HepG2 (cell line): ENCODE data around the gene DGKB. TPM values are rescaled to one million over a fixed set of nuclear protein-coding genes. Genes with fewer than 3 reads are reported as not detected.

Experiments used
- ATAC-seq: fragments of 200-7000 bp; cut with Tn5 transposase; 3 replicates; pipeline ENCODE4 v1.9.1; 2020; ENCODE audit warnings: mild to moderate bottlenecking, moderate library complexity
- BruUV-seq: library from RNA; stranded (reverse); fragments of 400-500 nt; replicated peaks from 2 replicates; lab custom pipeline; 2021; lab: Mats Ljungman, UMichigan
- CTCF ChIA-PET: fragments of 300-600 bp; formaldehyde crosslinking; extraction: SDS; loops from one replicate; lab custom pipeline; 2021; ENCODE audit warnings: low total read pairs, inconsistent platforms, low intra/inter-chr PET ratio; lab: Yijun Ruan, JAX
- POLR2A ChIA-PET: fragments of 350-600 bp; sonication (Branson Sonifier 250); formaldehyde crosslinking; loops from one replicate; lab custom pipeline; 2020; ENCODE audit warnings: antibody characterized with exemption, inconsistent platforms; lab: Yijun Ruan, JAX
- DNase-seq: peaks from one replicate; pipeline ENCODE4 v3.0.0-alpha.2; 2015; ENCODE audit warnings: low spot score
- FAIRE-seq: peaks from 3 replicates; lab custom pipeline; 2011; peaks lifted over from hg19 to GRCh38; lab: Jason Lieb, UNC
- H2AFZ ChIP-seq: one replicate; pipeline ENCODE4 v1.6.1; 2011; ENCODE audit warnings: low read length, inconsistent platforms
- H3K27ac ChIP-seq: fragments of 300-600 bp; 3 replicates; pipeline ENCODE4 v1.8.0; 2011; ENCODE audit warnings: mixed run types, mild to moderate bottlenecking, mixed read lengths, low read length, inconsistent platforms; ENCODE audit not compliant: insufficient read depth; ENCODE audit errors: extremely low read length
- H3K27me3 ChIP-seq, 2 experiments: fragments of 200-600 bp in 1 of 2; 2 replicates in 1 of 2; 3 replicates in 1 of 2; pipeline versions ENCODE4 v1.6.0 to v1.8.0; 2011; ENCODE audit warnings: low read length in 2 of 2, mild to moderate bottlenecking in 2 of 2, moderate library complexity in 2 of 2, inconsistent platforms in 1 of 2; ENCODE audit not compliant: insufficient read depth in 2 of 2, control insufficient read depth in 1 of 2
- H3K36me3 ChIP-seq, 2 experiments: fragments of 200-600 bp in 1 of 2; replicated peaks in 1 of 2; 2 replicates in 1 of 2; 3 replicates in 1 of 2; pipeline versions ENCODE4 v1.5.1 to v1.8.0; 2011; ENCODE audit warnings: low read length in 2 of 2, inconsistent platforms in 1 of 2; ENCODE audit not compliant: insufficient read depth in 2 of 2, control insufficient read depth in 1 of 2
- H3K4me1 ChIP-seq: 2 replicates; pipeline ENCODE4 v1.5.1; 2012; ENCODE audit warnings: low read length, inconsistent platforms; ENCODE audit not compliant: insufficient read depth
- H3K4me2 ChIP-seq: 2 replicates; pipeline ENCODE4 v1.6.0; 2011; ENCODE audit warnings: low read depth, low read length, inconsistent platforms
- H3K4me3 ChIP-seq, 3 experiments: fragments of 200-600 bp in 1 of 3; sonication (generic), shearing (Covaris generic) in 1 of 3; replicated peaks in 1 of 3; 2 replicates each; pipeline ENCODE4 v1.5.1; 2011 to 2016; ENCODE audit warnings: low read length in 3 of 3, inconsistent platforms in 2 of 3, low read depth in 2 of 3, mild to moderate bottlenecking in 2 of 3, control low read depth in 1 of 3, mixed read lengths in 1 of 3; ENCODE audit not compliant: insufficient read depth in 1 of 3
- H3K79me2 ChIP-seq: one replicate; pipeline ENCODE4 v1.6.1; 2011; ENCODE audit warnings: low read length, inconsistent platforms; ENCODE audit not compliant: insufficient read depth
- H3K9ac ChIP-seq: 2 replicates; pipeline ENCODE4 v1.6.0; 2011; ENCODE audit warnings: mild to moderate bottlenecking, low read depth, low read length, inconsistent platforms; ENCODE audit not compliant: insufficient read depth
- H3K9me3 ChIP-seq: 2 replicates; pipeline ENCODE4 v1.5.1; 2012; ENCODE audit warnings: mild to moderate bottlenecking, low read length
- H4K20me1 ChIP-seq: 2 replicates; pipeline ENCODE4 v1.6.0; 2011; ENCODE audit warnings: inconsistent platforms, mild to moderate bottlenecking, low read length, moderate library complexity; ENCODE audit not compliant: insufficient read depth
- BORCS8-MEF2B ChIP-seq: sonication (generic); formaldehyde crosslinking; IDR thresholded peaks from 2 replicates; pipeline ENCODE4 v1.8.0; 2022; ENCODE audit warnings: mild to moderate bottlenecking, missing genetic modification reagents
- PBX3 ChIP-seq: sonication (generic); formaldehyde crosslinking; IDR thresholded peaks from 2 replicates; pipeline ENCODE4 v1.8.1; 2023; ENCODE audit warnings: missing genetic modification reagents, inconsistent platforms, borderline replicate concordance
- ZNF24 ChIP-seq: fragments of 450-650 bp; IDR thresholded peaks from 2 replicates; pipeline ENCODE4 v1.6.1; 2017; ENCODE audit warnings: antibody characterized with exemption, mild to moderate bottlenecking
- ZNF556 ChIP-seq: sonication (generic); formaldehyde crosslinking; IDR thresholded peaks from 2 replicates; pipeline ENCODE4 v1.4.0; 2020; ENCODE audit warnings: mild to moderate bottlenecking, missing genetic modification reagents, borderline replicate concordance
- ZNF619 ChIP-seq: sonication (generic); formaldehyde crosslinking; IDR thresholded peaks from 2 replicates; pipeline ENCODE4 v1.4.0; 2020; ENCODE audit warnings: mild to moderate bottlenecking, missing genetic modification reagents
- ZNF749 ChIP-seq: sonication (generic); formaldehyde crosslinking; IDR thresholded peaks from 2 replicates; pipeline ENCODE4 v1.8.0; 2022; ENCODE audit warnings: mild to moderate bottlenecking, missing genetic modification reagents, moderate library complexity, borderline replicate concordance
- ZNF792 ChIP-seq: IDR thresholded peaks from 2 replicates; pipeline ENCODE4 v1.6.1; 2016
- WGBS: methylation state at CpG from one replicate; pipeline ENCODE4 v1.1.6; 2017; ENCODE audit warnings: low lambda C conversion rate; 5-methylcytosine and 5-hydroxymethylcytosine counted together
- in situ Hi-C: cut with HindIII; loops from 2 replicates; pipeline ENCODE4 v1.10.0; 2017; ENCODE audit warnings: low pct_unique_long_range_greater_than_20kb; ENCODE audit not compliant: extremely low pct_ligation_motif_present
- intact Hi-C: fragments of 100-400 bp; cut with micrococcal nuclease; formaldehyde crosslinking; loops from one replicate; pipeline ENCODE4 v1.10.0; 2022; ENCODE audit not compliant: unreplicated experiment
- polyA plus RNA-seq, 8 experiments: library from polyadenylated mRNA; depleted of rRNA in 3 of 8; stranded (reverse) in 7 of 8; unstranded in 1 of 8; fragments of >200 nt; fragmentation: Illumina TruSeq in 4 of 8; extraction: Trizol in 4 of 8; gene quantifications; 2 replicates each; pipeline versions ENCODE4 v1.2.1 to v1.2.3, GENCODE V29; 2011 to 2016; ENCODE audit warnings: low read depth in 4 of 8, missing spikeins in 1 of 8, mixed read lengths in 1 of 8; ENCODE audit not compliant: insufficient read depth in 1 of 8
- total RNA-seq, 5 experiments: library from RNA; depleted of rRNA; stranded (reverse); fragments of >200 nt; fragmentation: Illumina TruSeq; extraction: Trizol; gene quantifications; 2 replicates each; pipeline ENCODE4 v1.2.3, GENCODE V29; 2016; ENCODE audit warnings: low read depth in 1 of 5
- TF ChIP-seq, protein P1 (sequence below): sonication (generic); formaldehyde crosslinking; conservative IDR thresholded peaks from 2 replicates; pipeline ENCODE4 v1.4.0; 2020; ENCODE audit warnings: missing genetic modification reagents
- TF ChIP-seq, protein P2 (sequence below): conservative IDR thresholded peaks from 2 replicates; pipeline ENCODE4 v1.6.1; 2018; ENCODE audit warnings: missing genetic modification reagents

Gene DGKB
- total and polyA plus RNA-seq, 2 of the 13 experiments (the other 11 are each of a cell fraction or from before 2014, with no cell fraction given): not detected

GRCh38 chr7:14752301-14752700 lies 150.2 kb downstream of the DGKB start:
- POLR2A ChIA-PET: no interaction called here
- CTCF ChIA-PET: no interaction called here
- BruUV-seq: no TSS peak
- in situ Hi-C loops: no loop called here
- Histone ChIP-seq H3K27ac (no peak overlapping the region), H3K4me2 (no peak overlapping the region), H3K9ac (no peak overlapping the region), H3K4me3 (no peak overlapping the region), H3K36me3 (no peaks in the 10 kb centered on the region), H3K4me1 (no peaks in the 10 kb centered on the region), H2AFZ (no peak overlapping the region), H4K20me1 (no peaks in the 10 kb centered on the region), H3K79me2 (no peaks in the 10 kb centered on the region), H3K9me3 (peaks cover 43% of the 10 kb centered on the region), H3K27me3 (no peaks in the 10 kb centered on the region)
- DNase-seq: no peak
- intact Hi-C loops: no loop called here
- TF ChIP-seq ZNF792 (CRISPR knock-in tag) (no peak), PBX3 (no peak), ZNF556 (CRISPR knock-in tag) (no peak), ZNF619 (no peak), ZNF749 (no peak)
- TF ChIP-seq, protein P1, sequence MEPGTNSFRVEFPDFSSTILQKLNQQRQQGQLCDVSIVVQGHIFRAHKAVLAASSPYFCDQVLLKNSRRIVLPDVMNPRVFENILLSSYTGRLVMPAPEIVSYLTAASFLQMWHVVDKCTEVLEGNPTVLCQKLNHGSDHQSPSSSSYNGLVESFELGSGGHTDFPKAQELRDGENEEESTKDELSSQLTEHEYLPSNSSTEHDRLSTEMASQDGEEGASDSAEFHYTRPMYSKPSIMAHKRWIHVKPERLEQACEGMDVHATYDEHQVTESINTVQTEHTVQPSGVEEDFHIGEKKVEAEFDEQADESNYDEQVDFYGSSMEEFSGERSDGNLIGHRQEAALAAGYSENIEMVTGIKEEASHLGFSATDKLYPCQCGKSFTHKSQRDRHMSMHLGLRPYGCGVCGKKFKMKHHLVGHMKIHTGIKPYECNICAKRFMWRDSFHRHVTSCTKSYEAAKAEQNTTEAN (CRISPR knock-in tag): no peak
- 55% methylated on average over 3 of the region's 3 CpGs for WGBS
- no peak for ATAC-seq
- FAIRE-seq: no peak

GRCh38 chr7:14751461-14751860 lies 151.1 kb downstream of the DGKB start:
- Histone ChIP-seq H3K9me3 (peaks cover 43% of the 10 kb centered on the region), H3K36me3 (no peaks in the 10 kb centered on the region), H2AFZ (no peak overlapping the region), H4K20me1 (no peaks in the 10 kb centered on the region), H3K4me2 (no peak overlapping the region), H3K79me2 (no peaks in the 10 kb centered on the region), H3K4me1 (no peaks in the 10 kb centered on the region), H3K27me3 (no peaks in the 10 kb centered on the region), H3K27ac (no peak overlapping the region), H3K4me3 (no peak overlapping the region), H3K9ac (no peak overlapping the region)
- CTCF ChIA-PET: no interaction called here
- no peak for DNase-seq
- in situ Hi-C loops: no loop called here
- POLR2A ChIA-PET: no interaction called here
- no TSS peak for BruUV-seq
- no peak for ATAC-seq
- FAIRE-seq: no peak
- intact Hi-C loops: no loop called here
- TF ChIP-seq, protein P2, sequence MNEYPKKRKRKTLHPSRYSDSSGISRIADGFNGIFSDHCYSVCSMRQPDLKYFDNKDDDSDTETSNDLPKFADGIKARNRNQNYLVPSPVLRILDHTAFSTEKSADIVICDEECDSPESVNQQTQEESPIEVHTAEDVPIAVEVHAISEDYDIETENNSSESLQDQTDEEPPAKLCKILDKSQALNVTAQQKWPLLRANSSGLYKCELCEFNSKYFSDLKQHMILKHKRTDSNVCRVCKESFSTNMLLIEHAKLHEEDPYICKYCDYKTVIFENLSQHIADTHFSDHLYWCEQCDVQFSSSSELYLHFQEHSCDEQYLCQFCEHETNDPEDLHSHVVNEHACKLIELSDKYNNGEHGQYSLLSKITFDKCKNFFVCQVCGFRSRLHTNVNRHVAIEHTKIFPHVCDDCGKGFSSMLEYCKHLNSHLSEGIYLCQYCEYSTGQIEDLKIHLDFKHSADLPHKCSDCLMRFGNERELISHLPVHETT (CRISPR knock-in tag): no peak
- TF ChIP-seq BORCS8-MEF2B (CRISPR knock-in tag) (no peak), ZNF24 (no peak)
- WGBS: 5% methylated on average over 1 of the region's 1 CpG
